HG03064 (cell line): ENCODE measurements around the gene CDON.

Experiments used
- ATAC-seq: cut with Tn5 transposase; IDR thresholded peaks from one replicate; pipeline ENCODE4 v1.9.1; 2021; ENCODE audit warnings: low read depth; ENCODE audit not compliant: unreplicated experiment

Gene CDON

DNA sequence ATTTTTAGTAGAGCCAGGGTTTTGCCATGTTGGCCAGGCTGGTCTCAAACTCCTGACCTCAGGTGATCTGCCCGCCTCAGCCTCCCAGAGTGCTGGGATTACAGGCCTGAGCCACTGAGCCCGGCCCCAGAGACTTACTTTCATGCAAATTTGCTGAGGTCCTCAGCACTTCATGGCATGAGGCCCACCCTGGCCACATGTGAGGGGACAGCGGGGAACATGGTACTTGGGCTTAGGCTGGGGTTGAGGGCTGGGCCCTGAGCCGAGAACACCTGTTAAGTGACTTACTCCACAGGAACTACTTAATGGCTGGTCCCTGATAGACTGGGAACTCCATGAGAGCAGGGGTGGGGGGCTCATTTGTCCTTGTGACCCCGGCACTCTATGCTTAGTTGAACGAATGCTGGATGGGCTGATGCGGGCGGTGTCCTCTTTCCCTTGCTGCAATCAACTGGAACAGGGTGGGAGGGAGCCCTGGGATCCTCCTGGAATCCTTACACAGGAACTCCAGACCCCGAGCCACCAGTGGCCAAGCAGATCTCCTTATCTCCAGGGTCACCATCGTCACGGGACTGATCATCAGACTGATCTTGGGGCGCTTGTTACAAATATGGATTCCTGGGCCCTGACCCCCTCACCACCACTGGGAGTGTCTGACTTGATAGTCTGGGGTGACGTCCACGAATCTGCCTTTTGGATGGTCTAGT, 115.8 kb downstream of the CDON start:
- no peak for ATAC-seq

GRCh38 chr11:125945797-125946520, 116.7 kb downstream of the CDON start, which contains the start of gene VSIG10L2:
VSIG10L2 (plus strand) TSS chr11:125946044; CDS start chr11:125946056, 12 bp downstream.
- no peak for ATAC-seq

DNA sequence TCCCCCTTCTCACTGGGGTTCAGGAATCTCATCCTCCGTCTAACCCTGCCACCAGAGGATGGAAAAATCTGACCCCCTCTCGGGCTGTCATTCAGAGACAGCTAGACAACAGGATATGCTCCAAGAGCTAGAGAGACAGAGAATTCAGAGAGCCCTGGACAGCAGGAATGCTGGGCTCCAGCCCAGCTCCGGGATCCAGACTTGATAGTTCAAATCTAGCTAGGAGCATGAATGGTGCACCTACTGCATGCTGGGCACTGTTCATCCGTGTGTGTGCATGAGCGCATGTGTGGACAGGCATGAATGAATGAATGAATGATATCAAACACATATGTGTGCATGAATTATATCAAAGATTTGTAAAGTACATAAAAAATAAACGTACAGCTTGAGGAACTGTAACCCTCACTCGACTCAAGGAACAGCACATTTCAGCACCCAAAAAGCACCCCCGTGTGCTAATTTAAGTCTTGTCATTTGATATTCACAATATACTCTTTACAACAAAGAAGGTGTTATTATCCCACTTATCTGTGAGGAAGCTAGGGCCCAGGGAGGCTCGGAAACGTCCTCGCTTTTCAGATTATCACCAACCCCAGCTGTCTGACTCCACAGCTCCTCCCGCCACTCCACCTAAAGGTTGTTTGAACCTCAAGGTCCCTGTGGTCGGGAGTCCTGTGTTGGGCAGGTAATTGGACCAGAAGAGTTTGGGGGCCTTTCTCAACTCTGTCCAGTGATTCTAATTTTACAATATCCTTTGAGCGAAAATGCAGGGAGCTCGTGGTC, 117.5 kb downstream of the CDON start:
- no peak for ATAC-seq

- ATAC-seq = no peak
Measured at GRCh38 chr11:125944350-125945010, 118.2 kb downstream of the CDON start.

GRCh38 chr11:125943661-125944349, 118.9 kb downstream of the CDON start:
- no peak for ATAC-seq

GRCh38 chr11:125942771-125943428, 119.8 kb downstream of the CDON start:
- ATAC-seq = no peak

DNA sequence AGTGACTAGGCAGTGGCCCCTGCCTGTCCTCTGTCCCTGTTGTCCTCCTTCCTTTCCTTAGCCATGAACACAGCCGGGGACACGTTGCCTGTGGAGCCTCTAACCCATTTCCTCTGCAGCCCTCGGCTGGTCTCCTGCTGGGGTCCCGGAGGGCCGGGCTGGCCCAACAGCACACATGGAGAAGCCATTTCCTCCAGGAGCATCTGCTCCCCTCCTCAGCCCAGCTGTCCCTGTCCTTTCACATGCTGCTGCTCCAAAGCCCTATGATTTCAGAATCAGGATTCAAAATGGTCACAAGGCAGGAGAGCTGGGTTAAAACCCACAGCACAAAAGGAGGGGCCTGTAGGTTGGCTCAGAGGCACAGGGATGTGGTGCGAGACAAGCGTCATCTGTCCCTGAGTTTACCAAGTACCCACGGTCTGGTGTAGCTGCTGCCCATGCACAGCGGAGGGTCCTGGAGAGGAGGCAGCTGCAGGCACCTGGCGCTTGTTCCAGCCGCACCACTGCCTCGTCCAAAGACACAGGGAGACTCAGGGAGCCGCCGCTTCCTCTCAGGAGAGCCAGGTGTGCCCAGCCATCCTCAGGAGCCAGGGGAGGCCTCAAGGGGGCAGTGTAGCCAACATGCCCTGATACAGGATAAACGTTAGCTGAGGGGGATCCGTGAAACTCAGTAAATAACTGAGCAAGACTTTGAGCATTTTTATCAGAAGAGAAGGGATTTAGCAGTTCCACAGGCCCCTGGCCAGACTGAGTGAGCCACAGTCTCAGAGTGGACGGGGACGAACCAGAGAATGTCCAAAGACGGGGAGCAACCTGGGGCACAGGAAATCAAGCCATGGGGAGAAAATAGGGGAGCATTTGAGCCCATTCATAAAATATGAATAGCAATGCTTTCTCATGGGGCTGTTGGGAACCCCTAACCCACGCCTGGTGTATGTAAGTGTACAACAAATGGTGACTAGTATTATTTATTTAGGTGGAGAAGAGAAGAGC, 120.8 kb downstream of the CDON start:
- no peak for ATAC-seq

- ATAC-seq = no peak
Measured at GRCh38 chr11:125941267-125941618, 121.4 kb downstream of the CDON start.

GRCh38 chr11:125940145-125940544, 122.5 kb downstream of the CDON start:
- ATAC-seq = no peak

DNA sequence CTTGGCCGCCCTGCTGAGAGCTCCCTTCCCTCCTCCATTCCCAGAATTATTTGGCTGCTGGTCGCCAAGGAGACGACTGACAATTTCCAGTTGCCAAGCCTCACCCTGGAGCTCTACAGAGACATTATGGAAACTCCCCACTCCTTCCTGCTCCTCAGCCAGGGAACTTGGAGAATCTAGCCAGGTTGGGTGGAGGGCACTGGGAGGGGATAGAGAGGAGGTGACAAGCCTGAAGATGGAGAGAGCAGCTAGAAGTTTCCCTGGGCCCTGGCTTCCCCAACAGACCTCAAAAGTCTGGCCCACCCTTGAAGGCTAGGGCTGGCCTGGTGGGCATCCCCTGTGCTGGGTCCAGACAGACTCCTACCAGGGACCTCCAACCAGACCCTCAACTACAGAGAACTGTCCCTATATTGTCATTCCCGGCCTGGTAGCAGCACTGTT, 123.6 kb downstream of the CDON start:
- no peak for ATAC-seq

DNA sequence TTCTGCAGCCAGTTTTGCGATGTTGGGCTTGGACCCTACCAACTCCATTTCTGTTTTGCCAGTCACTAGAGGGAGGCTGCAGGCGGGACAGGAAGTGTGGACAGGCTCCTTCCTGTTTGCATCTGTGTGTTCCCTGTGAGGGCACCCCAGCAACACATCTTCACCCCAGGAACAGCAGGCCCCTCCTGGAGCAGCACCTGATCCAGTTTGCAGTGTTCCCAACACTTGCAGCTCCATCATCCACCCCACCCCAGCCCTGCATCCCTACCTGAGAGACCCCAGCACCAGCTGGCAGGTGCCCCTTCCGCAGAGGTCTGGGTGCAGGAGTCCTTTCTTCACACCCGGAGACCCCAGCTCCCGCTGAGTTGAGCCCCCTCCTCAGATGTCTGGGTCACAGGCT, 124.2 kb downstream of the CDON start:
- ATAC-seq = no peak

DNA sequence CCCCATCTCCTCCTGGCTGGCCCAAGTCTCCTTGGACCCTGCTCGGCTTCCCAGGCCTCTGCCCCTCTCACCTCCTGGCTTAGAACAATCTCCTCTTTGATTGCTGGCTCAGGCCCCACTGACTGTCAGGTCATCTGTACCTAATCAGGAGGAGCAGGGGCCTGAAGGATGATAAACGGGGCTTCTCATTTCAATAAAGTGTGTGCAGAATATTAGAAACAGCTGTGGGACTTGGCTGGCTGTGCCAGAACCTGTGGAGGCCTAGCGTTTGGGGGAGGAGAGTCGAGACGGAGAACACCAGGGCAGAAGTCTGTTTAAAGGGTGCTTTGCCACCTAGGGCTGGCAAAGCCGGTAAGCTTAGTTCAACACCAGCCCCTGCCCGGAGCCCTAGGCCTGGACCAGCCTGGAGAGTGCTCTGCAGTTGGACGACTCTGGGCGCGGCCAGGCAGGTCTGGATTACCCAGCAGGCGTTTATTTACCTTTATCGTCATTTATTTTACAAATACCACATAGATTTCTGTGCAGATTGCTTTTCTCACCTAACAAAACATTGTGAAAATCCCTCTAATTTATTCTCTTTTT, 127.0 kb downstream of the CDON start:
- ATAC-seq = no peak

GRCh38 chr11:125935056-125935455, 127.6 kb downstream of the CDON start:
- no peak for ATAC-seq

DNA sequence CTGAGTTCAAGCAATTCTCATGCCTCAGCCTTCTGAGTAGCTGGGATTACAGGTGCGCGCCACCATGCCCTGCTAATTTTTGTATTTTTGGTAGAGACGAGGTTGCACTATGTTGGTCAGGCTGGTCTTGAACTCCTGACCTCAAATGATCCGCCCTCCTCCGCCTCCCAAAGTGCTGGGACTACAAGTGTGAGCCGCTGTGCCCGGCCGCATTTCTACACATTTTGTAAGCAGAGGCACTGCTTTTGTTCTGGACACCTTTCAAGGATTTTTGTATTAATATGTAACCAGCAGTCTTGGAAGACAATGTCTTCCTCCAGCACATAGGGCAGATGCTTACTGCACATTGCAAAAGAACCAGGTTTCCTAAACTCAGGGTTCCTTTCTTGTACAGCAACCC, 128.2 kb downstream of the CDON start:
- no peak for ATAC-seq

- ATAC-seq = no peak
Measured at GRCh38 chr11:125933030-125933813, 129.4 kb downstream of the CDON start.

DNA sequence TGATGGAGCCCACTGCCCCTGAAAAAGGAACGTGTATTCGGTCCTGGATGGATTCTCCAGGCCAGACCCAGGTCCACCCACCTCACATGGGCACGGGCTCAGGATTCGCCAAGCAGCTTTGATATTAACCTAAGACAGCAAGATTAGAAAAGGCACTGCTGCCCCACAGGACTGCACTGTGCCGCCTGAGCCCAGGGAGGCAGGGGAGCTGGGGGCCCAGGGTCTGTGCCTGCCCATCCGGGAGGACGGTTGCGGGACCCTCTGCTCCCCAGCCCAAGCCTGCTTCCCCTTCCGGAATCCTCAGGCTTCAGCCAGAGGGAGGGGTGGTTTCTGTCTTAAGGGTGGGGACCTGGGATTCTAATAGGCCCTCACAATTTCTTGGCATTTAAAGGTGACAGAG, 130.4 kb downstream of the CDON start:
- no peak for ATAC-seq

DNA sequence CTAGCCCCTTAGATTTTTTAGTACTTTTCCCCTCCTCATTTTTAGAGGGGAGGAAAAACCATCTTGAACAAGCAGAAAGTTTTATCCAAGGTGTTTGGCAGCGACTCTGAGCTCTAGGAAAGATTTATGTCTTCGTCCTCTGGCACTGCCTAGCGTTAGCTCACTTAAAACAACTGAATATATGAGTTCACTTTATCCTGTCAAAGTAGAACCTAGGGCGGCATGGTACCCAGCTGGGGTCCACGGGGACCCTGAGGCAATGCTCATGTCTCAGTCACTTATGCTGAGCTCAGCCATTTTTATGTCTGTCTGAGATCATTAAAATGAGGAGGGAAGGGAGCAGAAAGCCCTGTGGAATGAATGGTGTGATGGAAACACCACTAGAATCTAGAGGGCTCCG, 131.0 kb downstream of the CDON start:
- no peak for ATAC-seq
